Measurements from ENCODE around the gene BRD1.

BRD1 gene

GRCh38 chr22:49724893-49725489 is 102.7 kb downstream of the BRD1 start:
- DNase-seq, result peak; percentile 81

GRCh38 chr22:49724030-49724892 is 103.4 kb downstream of the BRD1 start:
- DNase-seq, result peak; percentile 59

- DNase-seq, result no peak
Measured at GRCh38 chr22:49723478-49724029, 104.1 kb downstream of the BRD1 start.

Measured in activated CD4-positive, alpha-beta T cell treated with anti-CD3 and anti-CD28 coated beads, Interleukin-10, Interleukin-2, amounts not matched to agents 100 ng/mL and 50 ng/mL, durations not matched to agents 16 hours and 8 hours (primary cell).